Measurements from ENCODE around the gene ASCC2. TPM values are rescaled to one million over a fixed set of nuclear protein-coding genes. Genes with fewer than 3 reads are reported as not detected.

ASCC2 gene
- total RNA-seq, 4 donors from 2014 or later, result 30.2 to 53.2 (median 45.8) TPM

GRCh38 chr22:29815580-29815979 is 22.5 kb downstream of the ASCC2 start:
- WGBS, 2 donors, result 40 to 49% methylated on average over 4 of the region's 4 CpGs
- TF ChIP-seq POLR2A (IDR thresholded peaks at IDR 0.05), result no peak
- TF ChIP-seq CTCF (IDR thresholded peaks at IDR 0.05), result no peak
- DNase-seq (ENCODE audit: low spot score in 2 of 2), result no peak
- H3K4me3 ChIP-seq (ENCODE audit: low read depth, poor library complexity, severe bottlenecking), result no peak overlapping the region
- intact Hi-C loops (cut with DNase I; ENCODE audit: low total_unique reads), result no loop called here

GRCh38 chr22:29814003-29814402 is 24.1 kb downstream of the ASCC2 start:
- intact Hi-C loops (cut with DNase I; ENCODE audit: low total_unique reads), result no loop called here
- 78 to 90% methylated on average over 5 of the region's 5 CpGs for WGBS, 2 donors
- no peak overlapping the region for H3K4me3 ChIP-seq (ENCODE audit: low read depth, poor library complexity, severe bottlenecking)
- TF ChIP-seq POLR2A (IDR thresholded peaks at IDR 0.05), result no peak
- no peak for TF ChIP-seq CTCF (IDR thresholded peaks at IDR 0.05)
- DNase-seq (ENCODE audit: low spot score in 2 of 2), result no peak

- H3K4me3 ChIP-seq (ENCODE audit: low read depth, poor library complexity, severe bottlenecking), result no peak overlapping the region
- DNase-seq (ENCODE audit: low spot score in 2 of 2), result no peak
- WGBS, 2 donors, result 76 to 85% methylated on average over 3 of the region's 3 CpGs
- intact Hi-C loops (cut with DNase I; ENCODE audit: low total_unique reads), result no loop called here
- TF ChIP-seq POLR2A (IDR thresholded peaks at IDR 0.05), result no peak
- no peak for TF ChIP-seq CTCF (IDR thresholded peaks at IDR 0.05)
Observed at GRCh38 chr22:29813563-29813962, 24.5 kb downstream of the ASCC2 start.

GRCh38 chr22:29813126-29813525 is 24.9 kb downstream of the ASCC2 start:
- intact Hi-C loops (cut with DNase I; ENCODE audit: low total_unique reads), result no loop called here
- TF ChIP-seq POLR2A (IDR thresholded peaks at IDR 0.05) (no peak), CTCF (IDR thresholded peaks at IDR 0.05) (no peak)
- DNase-seq (ENCODE audit: low spot score in 2 of 2), result no peak
- 86 to 95% methylated on average over 8 of the region's 8 CpGs for WGBS, 2 donors
- no peak overlapping the region for H3K4me3 ChIP-seq (ENCODE audit: low read depth, poor library complexity, severe bottlenecking)

GRCh38 chr22:29811377-29811776 is 26.7 kb downstream of the ASCC2 start:
- no peak overlapping the region for H3K4me3 ChIP-seq (ENCODE audit: low read depth, poor library complexity, severe bottlenecking)
- WGBS, 2 donors, result 72 to 83% methylated on average over 2 of the region's 2 CpGs
- no peak for DNase-seq (ENCODE audit: low spot score in 2 of 2)
- intact Hi-C loops (cut with DNase I; ENCODE audit: low total_unique reads), result no loop called here
- TF ChIP-seq POLR2A (IDR thresholded peaks at IDR 0.05) (no peak), CTCF (IDR thresholded peaks at IDR 0.05) (no peak)

GRCh38 chr22:29810216-29810615 is 27.9 kb downstream of the ASCC2 start:
- intact Hi-C loops (cut with DNase I; ENCODE audit: low total_unique reads), result no loop called here
- 77 to 82% methylated on average over 2 of the region's 2 CpGs for WGBS, 2 donors
- H3K4me3 ChIP-seq (ENCODE audit: low read depth, poor library complexity, severe bottlenecking), result no peak overlapping the region
- DNase-seq (ENCODE audit: low spot score in 2 of 2), result no peak
- no peak for TF ChIP-seq CTCF (IDR thresholded peaks at IDR 0.05)
